HepG2 (cell line): ENCODE measurements around the gene METTL16. TPM values are rescaled to one million over a fixed set of nuclear protein-coding genes. Genes with fewer than 3 reads are reported as not detected.

ENCODE experiments used
- AHR ChIP-seq: IDR thresholded peaks from 2 replicates; pipeline ENCODE4 v1.6.1; 2018; ENCODE audit warnings: missing genetic modification reagents, missing compliant biosample characterization
- KDM5A ChIP-seq: fragments of 200-600 bp; sonication (generic); IDR thresholded peaks from 2 replicates; pipeline ENCODE4 v1.7.0; 2018; ENCODE audit warnings: antibody characterized with exemption, mild to moderate bottlenecking, low read length, borderline replicate concordance
- MNT ChIP-seq: fragments of 450-650 bp; IDR thresholded peaks from 2 replicates; pipeline ENCODE4 v1.6.1; 2016
- MYC ChIP-seq: sonication (generic); formaldehyde crosslinking; IDR thresholded peaks from 2 replicates; pipeline ENCODE4 v1.9.0; 2021; ENCODE audit warnings: missing genetic modification reagents, borderline replicate concordance
- ZNF749 ChIP-seq: sonication (generic); formaldehyde crosslinking; IDR thresholded peaks from 2 replicates; pipeline ENCODE4 v1.8.0; 2022; ENCODE audit warnings: mild to moderate bottlenecking, missing genetic modification reagents, moderate library complexity, borderline replicate concordance
- ZNF816 ChIP-seq: sonication (generic); formaldehyde crosslinking; IDR thresholded peaks from 2 replicates; pipeline ENCODE4 v1.8.0; 2022; ENCODE audit warnings: missing genetic modification reagents, mild to moderate bottlenecking, borderline replicate concordance
- polyA plus RNA-seq, 8 experiments: library from polyadenylated mRNA; depleted of rRNA in 3 of 8; stranded (reverse) in 7 of 8; unstranded in 1 of 8; fragments of >200 nt; fragmentation: Illumina TruSeq in 4 of 8; extraction: Trizol in 4 of 8; gene quantifications; 2 replicates each; pipeline versions ENCODE4 v1.2.1 to v1.2.3, GENCODE V29; 2011 to 2016; ENCODE audit warnings: low read depth in 4 of 8, missing spikeins in 1 of 8, mixed read lengths in 1 of 8; ENCODE audit not compliant: insufficient read depth in 1 of 8
- total RNA-seq, 5 experiments: library from RNA; depleted of rRNA; stranded (reverse); fragments of >200 nt; fragmentation: Illumina TruSeq; extraction: Trizol; gene quantifications; 2 replicates each; pipeline ENCODE4 v1.2.3, GENCODE V29; 2016; ENCODE audit warnings: low read depth in 1 of 5
- TF ChIP-seq, protein P1 (sequence below): sonication (generic); formaldehyde crosslinking; IDR thresholded peaks from 2 replicates; pipeline ENCODE4 v1.4.0; 2020; ENCODE audit warnings: missing genetic modification reagents
- TF ChIP-seq, protein P2 (sequence below): sonication (generic); formaldehyde crosslinking; IDR thresholded peaks from 2 replicates; pipeline ENCODE4 v1.8.0; 2022; ENCODE audit warnings: mild to moderate bottlenecking, missing genetic modification reagents, moderate library complexity

METTL16 gene
- total and polyA plus RNA-seq, 2 of the 13 experiments (the other 11 are each of a cell fraction or from before 2014, with no cell fraction given), result 11.6 to 18.5 TPM

GRCh38 chr17:2400474-2400866, 111.2 kb downstream of the METTL16 start (continued):
- 0 out of 2 replicates have a peak, but pooled peaks have one; percentile 5 for TF ChIP-seq MYC (CRISPR knock-in tag)
- TF ChIP-seq, protein P1, sequence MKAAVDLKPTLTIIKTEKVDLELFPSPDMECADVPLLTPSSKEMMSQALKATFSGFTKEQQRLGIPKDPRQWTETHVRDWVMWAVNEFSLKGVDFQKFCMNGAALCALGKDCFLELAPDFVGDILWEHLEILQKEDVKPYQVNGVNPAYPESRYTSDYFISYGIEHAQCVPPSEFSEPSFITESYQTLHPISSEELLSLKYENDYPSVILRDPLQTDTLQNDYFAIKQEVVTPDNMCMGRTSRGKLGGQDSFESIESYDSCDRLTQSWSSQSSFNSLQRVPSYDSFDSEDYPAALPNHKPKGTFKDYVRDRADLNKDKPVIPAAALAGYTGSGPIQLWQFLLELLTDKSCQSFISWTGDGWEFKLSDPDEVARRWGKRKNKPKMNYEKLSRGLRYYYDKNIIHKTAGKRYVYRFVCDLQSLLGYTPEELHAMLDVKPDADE, result 0 out of 2 replicates have a peak, but pooled peaks have one; percentile 4
- 0 out of 2 replicates have a peak, but pooled peaks have one; percentile 47 for TF ChIP-seq KDM5A
- 0 out of 2 replicates have a peak, but pooled peaks have one; percentile 28 for TF ChIP-seq AHR (CRISPR knock-in tag)
- TF ChIP-seq, protein P2, sequence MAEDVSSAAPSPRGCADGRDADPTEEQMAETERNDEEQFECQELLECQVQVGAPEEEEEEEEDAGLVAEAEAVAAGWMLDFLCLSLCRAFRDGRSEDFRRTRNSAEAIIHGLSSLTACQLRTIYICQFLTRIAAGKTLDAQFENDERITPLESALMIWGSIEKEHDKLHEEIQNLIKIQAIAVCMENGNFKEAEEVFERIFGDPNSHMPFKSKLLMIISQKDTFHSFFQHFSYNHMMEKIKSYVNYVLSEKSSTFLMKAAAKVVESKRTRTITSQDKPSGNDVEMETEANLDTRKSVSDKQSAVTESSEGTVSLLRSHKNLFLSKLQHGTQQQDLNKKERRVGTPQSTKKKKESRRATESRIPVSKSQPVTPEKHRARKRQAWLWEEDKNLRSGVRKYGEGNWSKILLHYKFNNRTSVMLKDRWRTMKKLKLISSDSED (CRISPR knock-in tag), result 0 out of 2 replicates have a peak, but pooled peaks have one; percentile 37
- TF ChIP-seq ZNF749 (CRISPR knock-in tag), result no peak
- peak; percentile 11; the same call in 1 of the 2 replicates for TF ChIP-seq ZNF816 (CRISPR knock-in tag)
- peak; percentile 73 for TF ChIP-seq MNT
